Activated naive CD8-positive, alpha-beta T cell treated with anti-CD3 and anti-CD28 coated beads, Interleukin-2, amount 10 ng/mL, durations not matched to agents 7 days and 5 days (primary cell): Measurements from ENCODE around the gene SIPA1. TPM values are rescaled to one million over a fixed set of nuclear protein-coding genes. Genes with fewer than 3 reads are reported as not detected.

Experiments
- ATAC-seq: fragments of 150-1000 bp; cut with Tn5 transposase; one replicate; pipeline ENCODE4 v1.10.0; 2021; ENCODE audit warnings: low read depth, moderate library complexity
- POLR2A ChIA-PET: fragments of 350-600 bp; sonication (Branson Sonifier 250); formaldehyde crosslinking; loops from one replicate; lab custom pipeline; 2021; ENCODE audit warnings: antibody characterized with exemption; lab: Charles Lee
- DNase-seq: peaks from one replicate; pipeline ENCODE4 v3.0.0; 2021
- H3K27ac Mint-ChIP-seq: one replicate; pipeline ENCODE4 v1.8.0; 2022; ENCODE audit warnings: mild to moderate bottlenecking, mixed read lengths
- H3K27me3 Mint-ChIP-seq: one replicate; pipeline ENCODE4 v1.8.0; 2022; ENCODE audit warnings: mild to moderate bottlenecking, moderate library complexity, mixed read lengths
- H3K36me3 Mint-ChIP-seq: one replicate; pipeline ENCODE4 v1.8.0; 2021; ENCODE audit warnings: mild to moderate bottlenecking, mixed read lengths
- H3K4me1 Mint-ChIP-seq: one replicate; pipeline ENCODE4 v1.8.0; 2021; ENCODE audit warnings: mixed read lengths
- H3K4me3 Mint-ChIP-seq: one replicate; pipeline ENCODE4 v1.8.0; 2022; ENCODE audit warnings: mild to moderate bottlenecking, moderate library complexity, mixed read lengths
- H3K9me3 Mint-ChIP-seq: one replicate; pipeline ENCODE4 v1.8.0; 2021; ENCODE audit warnings: mixed read lengths
- total RNA-seq, 2 experiments: library from RNA; stranded (reverse); gene quantifications; one replicate each; pipeline ENCODE4 v1.2.3, GENCODE V29; 2021

Gene SIPA1
- total RNA-seq, 2 experiments from 2014 or later, result 245 to 266 TPM

GRCh38 chr11:65645710-65646109 lies 7.8 kb downstream of the SIPA1 start:
- H3K36me3 Mint-ChIP-seq, result peaks cover 15% of the 10 kb centered on the region
- H3K4me3 Mint-ChIP-seq, result no peak overlapping the region

GRCh38 chr11:65646288-65646957 lies 8.5 kb downstream of the SIPA1 start:
- H3K36me3 Mint-ChIP-seq, result peaks cover 15% of the 10 kb centered on the region

More at GRCh38 chr11:65645710-65646109, 7.8 kb downstream of the SIPA1 start:
- Mint-ChIP-seq H3K27ac (no peak overlapping the region), H3K27me3 (no peaks in the 10 kb centered on the region), H3K9me3 (no peaks in the 10 kb centered on the region), H3K4me1 (peaks cover 20% of the 10 kb centered on the region)
- no peak for ATAC-seq
- POLR2A ChIA-PET, result interaction anchor here (1.3 to 9.3 kb wide), 2 partner anchors 7 to 12 kb away, joined by 3 to 182 read pairs; no protein-coding TSS in a partner anchor
- DNase-seq, result no peak

GRCh38 chr11:65646958-65647701 lies 9.2 kb downstream of the SIPA1 start:
- POLR2A ChIA-PET, result interaction anchor here (0.6 kb wide), 1 partner anchor 213 kb away, joined by 4 read pairs; the partner anchor contains the start of gene MUS81
- H3K36me3 Mint-ChIP-seq, result peaks cover 10% of the 10 kb centered on the region
- no peak for ATAC-seq

More at GRCh38 chr11:65646288-65646957, 8.5 kb downstream of the SIPA1 start:
- Mint-ChIP-seq H3K4me3 (no peak overlapping the region), H3K27ac (no peak overlapping the region), H3K4me1 (peaks cover 20% of the 10 kb centered on the region), H3K9me3 (no peaks in the 10 kb centered on the region), H3K27me3 (no peaks in the 10 kb centered on the region)
- ATAC-seq (no peak), DNase-seq (no peak)
- POLR2A ChIA-PET, result no interaction called here

GRCh38 chr11:65648997-65649493 lies 11.1 kb downstream of the SIPA1 start:
- peaks cover 26% of the 10 kb centered on the region for H3K4me1 Mint-ChIP-seq
- H3K4me3 Mint-ChIP-seq, result no peak overlapping the region
- no peak for ATAC-seq
- DNase-seq, result no peak
- no peaks in the 10 kb centered on the region for H3K9me3 Mint-ChIP-seq
- H3K36me3 Mint-ChIP-seq, result peaks cover 8% of the 10 kb centered on the region
- H3K27me3 Mint-ChIP-seq, result no peaks in the 10 kb centered on the region
- no peak overlapping the region for H3K27ac Mint-ChIP-seq
- POLR2A ChIA-PET, result interaction anchor here (1.2 to 8.8 kb wide), 2 partner anchors 8 to 23 kb away, joined by 3 to 182 read pairs; partner anchors contain the start of gene SIPA1

More at GRCh38 chr11:65646958-65647701, 9.2 kb downstream of the SIPA1 start:
- Mint-ChIP-seq H3K9me3 (no peaks in the 10 kb centered on the region), H3K27me3 (no peaks in the 10 kb centered on the region), H3K4me3 (no peak overlapping the region), H3K27ac (no peak overlapping the region), H3K4me1 (peaks cover 22% of the 10 kb centered on the region)
- DNase-seq, result no peak

- POLR2A ChIA-PET, result interaction anchor here (1.2 to 8.8 kb wide), 2 partner anchors 9 to 23 kb away, joined by 3 to 182 read pairs; partner anchors contain the start of gene SIPA1
- H3K36me3 Mint-ChIP-seq, result peaks cover 11% of the 10 kb centered on the region
- no peak overlapping the region for H3K27ac Mint-ChIP-seq
- H3K4me3 Mint-ChIP-seq, result no peak overlapping the region
- H3K27me3 Mint-ChIP-seq, result no peaks in the 10 kb centered on the region
- H3K4me1 Mint-ChIP-seq, result peaks cover 25% of the 10 kb centered on the region
- ATAC-seq (no peak), DNase-seq (peak; percentile 34)
- H3K9me3 Mint-ChIP-seq, result no peaks in the 10 kb centered on the region
Measured at GRCh38 chr11:65649656-65650546, 12.0 kb downstream of the SIPA1 start.

GRCh38 chr11:65650547-65651338 lies 12.8 kb downstream of the SIPA1 start:
- H3K27me3 Mint-ChIP-seq, result no peaks in the 10 kb centered on the region

GRCh38 chr11:65651339-65651588 lies 13.4 kb downstream of the SIPA1 start:
- H3K27ac Mint-ChIP-seq, result peak overlapping the region; percentile 78
- POLR2A ChIA-PET, result interaction anchor here (3.9 to 8.8 kb wide), 2 partner anchors 10 to 11 kb away, joined by 57 to 182 read pairs; partner anchors contain the start of genes RELA and SIPA1
- no peaks in the 10 kb centered on the region for H3K9me3 Mint-ChIP-seq
- DNase-seq, result no peak
- peak overlapping the region; percentile 75 for H3K4me3 Mint-ChIP-seq
- peaks cover 29% of the 10 kb centered on the region for H3K4me1 Mint-ChIP-seq
- no peak for ATAC-seq
- peaks cover 16% of the 10 kb centered on the region for H3K36me3 Mint-ChIP-seq
- H3K27me3 Mint-ChIP-seq, result no peaks in the 10 kb centered on the region

More at GRCh38 chr11:65650547-65651338, 12.8 kb downstream of the SIPA1 start:
- Mint-ChIP-seq H3K9me3 (no peaks in the 10 kb centered on the region), H3K4me1 (peaks cover 28% of the 10 kb centered on the region), H3K4me3 (no peak overlapping the region), H3K36me3 (peaks cover 14% of the 10 kb centered on the region), H3K27ac (no peak overlapping the region)
- POLR2A ChIA-PET, result interaction anchor here (8.8 kb wide), 1 partner anchor 10 kb away, joined by 182 read pairs; the partner anchor contains the start of gene SIPA1
- ATAC-seq (no peak), DNase-seq (peak; percentile 37)

GRCh38 chr11:65651589-65652510 lies 13.9 kb downstream of the SIPA1 start:
- Mint-ChIP-seq H3K27me3 (no peaks in the 10 kb centered on the region), H3K4me3 (peak overlapping the region; percentile 75), H3K9me3 (no peaks in the 10 kb centered on the region), H3K36me3 (peaks cover 18% of the 10 kb centered on the region), H3K27ac (peak overlapping the region; percentile 78), H3K4me1 (peaks cover 33% of the 10 kb centered on the region)
- ATAC-seq, result no peak
- POLR2A ChIA-PET, result interaction anchor here (0.5 to 8.8 kb wide), 8 partner anchors 10 to 1641 kb away, joined by 3 to 182 read pairs (median 6); partner anchors contain the start of genes MAP3K11, PCNX3, RELA and SIPA1
- DNase-seq, result no peak

- POLR2A ChIA-PET, result interaction anchor here (0.6 to 8.8 kb wide), 13 partner anchors 10 to 269 kb away, joined by 3 to 182 read pairs (median 4); partner anchors contain the start of genes KAT5, MAP3K11, PCNX3 and RELA
- ATAC-seq (peak; percentile 88), DNase-seq (peak; percentile 99)
- H3K27me3 Mint-ChIP-seq, result no peaks in the 10 kb centered on the region
- no peaks in the 10 kb centered on the region for H3K9me3 Mint-ChIP-seq
- H3K27ac Mint-ChIP-seq, result peak overlapping the region; percentile 92
- peak overlapping the region; percentile 90 for H3K4me3 Mint-ChIP-seq
- H3K4me1 Mint-ChIP-seq, result peaks cover 36% of the 10 kb centered on the region
- H3K36me3 Mint-ChIP-seq, result peaks cover 19% of the 10 kb centered on the region
Measured at GRCh38 chr11:65652511-65653228, 14.8 kb downstream of the SIPA1 start.

GRCh38 chr11:65653229-65654225 lies 15.6 kb downstream of the SIPA1 start:
- ATAC-seq, result no peak
- no peaks in the 10 kb centered on the region for H3K9me3 Mint-ChIP-seq
- no peak for DNase-seq
- peak overlapping the region; percentile 90 for H3K4me3 Mint-ChIP-seq
- H3K4me1 Mint-ChIP-seq, result peaks cover 36% of the 10 kb centered on the region
- peak overlapping the region; percentile 92 for H3K27ac Mint-ChIP-seq
- no peaks in the 10 kb centered on the region for H3K27me3 Mint-ChIP-seq
- POLR2A ChIA-PET, result interaction anchor here (0.6 to 8.8 kb wide), 12 partner anchors 9 to 268 kb away, joined by 3 to 182 read pairs (median 4); partner anchors contain the start of genes KAT5, MAP3K11, PCNX3 and RELA
- peaks cover 18% of the 10 kb centered on the region for H3K36me3 Mint-ChIP-seq
